Glutamatergic neuron (in vitro differentiated cells): ENCODE results near the gene GPS2. TPM values are rescaled to one million over a fixed set of nuclear protein-coding genes. Genes with fewer than 3 reads are reported as not detected.

Source experiments
- DNase-seq: peaks from one replicate; pipeline ENCODE4 v3.0.0; 2022
- H3K27ac Mint-ChIP-seq: one replicate; pipeline ENCODE4 v1.8.0; 2020; ENCODE audit warnings: mild to moderate bottlenecking, mixed read lengths, inconsistent platforms; ENCODE audit not compliant: unreplicated experiment
- H3K27me3 Mint-ChIP-seq: one replicate; pipeline ENCODE4 v1.8.0; 2020; ENCODE audit warnings: mild to moderate bottlenecking, moderate library complexity, mixed read lengths, inconsistent platforms; ENCODE audit not compliant: unreplicated experiment
- H3K36me3 Mint-ChIP-seq: one replicate; pipeline ENCODE4 v1.8.0; 2020; ENCODE audit warnings: mild to moderate bottlenecking, mixed read lengths, inconsistent platforms; ENCODE audit not compliant: unreplicated experiment
- H3K4me1 Mint-ChIP-seq: one replicate; pipeline ENCODE4 v1.8.0; 2020; ENCODE audit warnings: mild to moderate bottlenecking, low read depth, mixed read lengths, inconsistent platforms; ENCODE audit not compliant: unreplicated experiment
- H3K4me3 Mint-ChIP-seq: one replicate; pipeline ENCODE4 v1.8.0; 2020; ENCODE audit warnings: mild to moderate bottlenecking, mixed read lengths, inconsistent platforms; ENCODE audit not compliant: unreplicated experiment
- H3K9me3 Mint-ChIP-seq: one replicate; pipeline ENCODE4 v1.8.0; 2020; ENCODE audit warnings: mild to moderate bottlenecking, moderate library complexity, mixed read lengths, inconsistent platforms; ENCODE audit not compliant: unreplicated experiment
- CTCF ChIP-seq: fragments of 200-600 bp; sonication (generic); IDR thresholded peaks from one replicate; pipeline ENCODE4 v1.5.0; 2021; ENCODE audit not compliant: partially characterized antibody, unreplicated experiment
- total RNA-seq: library from RNA; stranded (reverse); fragmentation: NEBNext Ultra II Directional; extraction: Animal tissue kit (Norgen Biotek cat#: 25700); gene quantifications from one replicate; pipeline ENCODE4 v1.2.1, GENCODE V29; 2021; ENCODE audit not compliant: unreplicated experiment

Gene GPS2
- total RNA-seq, 1 donor from 2014 or later, result 98.3 TPM

- DNase-seq, result no peak
- peaks cover 4% of the 10 kb centered on the region for H3K4me1 Mint-ChIP-seq
- peaks cover 22% of the 10 kb centered on the region for H3K27me3 Mint-ChIP-seq
- no peak overlapping the region for H3K4me3 Mint-ChIP-seq
- H3K27ac Mint-ChIP-seq, result no peak overlapping the region
- H3K36me3 Mint-ChIP-seq, result no peaks in the 10 kb centered on the region
- TF ChIP-seq CTCF, result no peak
- peaks cover 2% of the 10 kb centered on the region for H3K9me3 Mint-ChIP-seq
These were observed 31.5 kb downstream of the GPS2 start for GRCh38 chr17:7283471-7284216.

- H3K4me3 Mint-ChIP-seq, result peak overlapping the region; percentile 25
- TF ChIP-seq CTCF, result no peak
- H3K4me1 Mint-ChIP-seq, result peaks cover 4% of the 10 kb centered on the region
- peaks cover 22% of the 10 kb centered on the region for H3K27me3 Mint-ChIP-seq
- no peak for DNase-seq
- no peaks in the 10 kb centered on the region for H3K36me3 Mint-ChIP-seq
- peaks cover 2% of the 10 kb centered on the region for H3K9me3 Mint-ChIP-seq
- no peak overlapping the region for H3K27ac Mint-ChIP-seq
These were observed 32.3 kb downstream of the GPS2 start for GRCh38 chr17:7282752-7283321.

- no peak for DNase-seq
- peaks cover 2% of the 10 kb centered on the region for H3K9me3 Mint-ChIP-seq
- H3K4me3 Mint-ChIP-seq, result peak overlapping the region; percentile 73
- peaks cover 4% of the 10 kb centered on the region for H3K4me1 Mint-ChIP-seq
- H3K27ac Mint-ChIP-seq, result no peak overlapping the region
- peaks cover 20% of the 10 kb centered on the region for H3K27me3 Mint-ChIP-seq
- no peaks in the 10 kb centered on the region for H3K36me3 Mint-ChIP-seq
- no peak for TF ChIP-seq CTCF
These were observed 33.0 kb downstream of the GPS2 start for GRCh38 chr17:7281953-7282751.

- H3K36me3 Mint-ChIP-seq, result no peaks in the 10 kb centered on the region
- H3K9me3 Mint-ChIP-seq, result peaks cover 2% of the 10 kb centered on the region
- DNase-seq, result peak; percentile 88
- H3K4me1 Mint-ChIP-seq, result peaks cover 4% of the 10 kb centered on the region
- no peak within 1 kb of the TSS for H3K27ac Mint-ChIP-seq
- H3K4me3 Mint-ChIP-seq, result peak within 1 kb of the TSS; percentile 81
- no peak for TF ChIP-seq CTCF
- peaks cover 19% of the 10 kb centered on the region for H3K27me3 Mint-ChIP-seq
These were observed 33.8 kb downstream of the GPS2 start, which contains the start of gene SLC2A4 for GRCh38 chr17:7281074-7281952. SLC2A4 (plus strand) TSS chr17:7281718; CDS start chr17:7281935, 217 bp downstream.
